ENCODE data around the gene RINL.

RINL gene

DNA sequence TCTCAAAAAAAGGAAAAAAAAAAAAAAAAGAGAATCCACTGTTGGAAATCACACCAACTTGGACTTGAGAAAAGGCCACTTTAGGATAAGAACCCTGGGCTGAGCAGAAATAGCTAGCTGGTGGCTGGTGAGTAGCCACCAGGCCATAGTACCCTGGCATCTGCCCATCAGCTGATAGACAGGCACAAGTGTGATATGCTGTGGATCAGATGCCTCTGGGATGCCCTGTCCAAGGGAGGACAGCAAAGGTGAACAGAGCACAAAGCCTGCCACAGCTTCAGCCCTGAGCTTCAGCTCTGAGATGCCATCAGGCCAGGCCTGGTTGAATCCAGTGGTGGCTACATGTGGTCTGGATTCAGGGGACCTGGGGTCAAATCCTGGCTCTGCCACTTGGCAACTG lies 12.6 kb upstream of the RINL start:
- no peak for TF ChIP-seq TCF12 (IDR thresholded peaks at IDR 0.05; ENCODE audit: low read depth)
- TF ChIP-seq, protein P1, sequence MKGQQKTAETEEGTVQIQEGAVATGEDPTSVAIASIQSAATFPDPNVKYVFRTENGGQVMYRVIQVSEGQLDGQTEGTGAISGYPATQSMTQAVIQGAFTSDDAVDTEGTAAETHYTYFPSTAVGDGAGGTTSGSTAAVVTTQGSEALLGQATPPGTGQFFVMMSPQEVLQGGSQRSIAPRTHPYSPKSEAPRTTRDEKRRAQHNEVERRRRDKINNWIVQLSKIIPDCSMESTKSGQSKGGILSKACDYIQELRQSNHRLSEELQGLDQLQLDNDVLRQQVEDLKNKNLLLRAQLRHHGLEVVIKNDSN (IDR thresholded peaks at IDR 0.05) = no peak
- no peak for TF ChIP-seq EP300 (IDR thresholded peaks at IDR 0.05; ENCODE audit: borderline replicate concordance)
- no peak for TF ChIP-seq CREB1 (IDR thresholded peaks at IDR 0.05; ENCODE audit: low read depth)
- TF ChIP-seq TEAD4 (IDR thresholded peaks at IDR 0.05) = no peak
- no peak for TF ChIP-seq FOXM1 (IDR thresholded peaks at IDR 0.05; ENCODE audit: borderline replicate concordance, low read depth)
- TF ChIP-seq NFIC (IDR thresholded peaks at IDR 0.05) = no peak
- TF ChIP-seq RAD21 (IDR thresholded peaks at IDR 0.05; ENCODE audit: low read depth) = no peak
- TF ChIP-seq ZBTB7A (IDR thresholded peaks at IDR 0.05; ENCODE audit: low read depth) = no peak
- TF ChIP-seq YY1 (IDR thresholded peaks at IDR 0.05; ENCODE audit: low read depth) = no peak
- TF ChIP-seq, protein P2, sequence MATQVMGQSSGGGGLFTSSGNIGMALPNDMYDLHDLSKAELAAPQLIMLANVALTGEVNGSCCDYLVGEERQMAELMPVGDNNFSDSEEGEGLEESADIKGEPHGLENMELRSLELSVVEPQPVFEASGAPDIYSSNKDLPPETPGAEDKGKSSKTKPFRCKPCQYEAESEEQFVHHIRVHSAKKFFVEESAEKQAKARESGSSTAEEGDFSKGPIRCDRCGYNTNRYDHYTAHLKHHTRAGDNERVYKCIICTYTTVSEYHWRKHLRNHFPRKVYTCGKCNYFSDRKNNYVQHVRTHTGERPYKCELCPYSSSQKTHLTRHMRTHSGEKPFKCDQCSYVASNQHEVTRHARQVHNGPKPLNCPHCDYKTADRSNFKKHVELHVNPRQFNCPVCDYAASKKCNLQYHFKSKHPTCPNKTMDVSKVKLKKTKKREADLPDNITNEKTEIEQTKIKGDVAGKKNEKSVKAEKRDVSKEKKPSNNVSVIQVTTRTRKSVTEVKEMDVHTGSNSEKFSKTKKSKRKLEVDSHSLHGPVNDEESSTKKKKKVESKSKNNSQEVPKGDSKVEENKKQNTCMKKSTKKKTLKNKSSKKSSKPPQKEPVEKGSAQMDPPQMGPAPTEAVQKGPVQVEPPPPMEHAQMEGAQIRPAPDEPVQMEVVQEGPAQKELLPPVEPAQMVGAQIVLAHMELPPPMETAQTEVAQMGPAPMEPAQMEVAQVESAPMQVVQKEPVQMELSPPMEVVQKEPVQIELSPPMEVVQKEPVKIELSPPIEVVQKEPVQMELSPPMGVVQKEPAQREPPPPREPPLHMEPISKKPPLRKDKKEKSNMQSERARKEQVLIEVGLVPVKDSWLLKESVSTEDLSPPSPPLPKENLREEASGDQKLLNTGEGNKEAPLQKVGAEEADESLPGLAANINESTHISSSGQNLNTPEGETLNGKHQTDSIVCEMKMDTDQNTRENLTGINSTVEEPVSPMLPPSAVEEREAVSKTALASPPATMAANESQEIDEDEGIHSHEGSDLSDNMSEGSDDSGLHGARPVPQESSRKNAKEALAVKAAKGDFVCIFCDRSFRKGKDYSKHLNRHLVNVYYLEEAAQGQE (IDR thresholded peaks at IDR 0.05; ENCODE audit: low read depth) = no peak
- TF ChIP-seq TAF1 (IDR thresholded peaks at IDR 0.05; ENCODE audit: low read depth) = no peak

DNA sequence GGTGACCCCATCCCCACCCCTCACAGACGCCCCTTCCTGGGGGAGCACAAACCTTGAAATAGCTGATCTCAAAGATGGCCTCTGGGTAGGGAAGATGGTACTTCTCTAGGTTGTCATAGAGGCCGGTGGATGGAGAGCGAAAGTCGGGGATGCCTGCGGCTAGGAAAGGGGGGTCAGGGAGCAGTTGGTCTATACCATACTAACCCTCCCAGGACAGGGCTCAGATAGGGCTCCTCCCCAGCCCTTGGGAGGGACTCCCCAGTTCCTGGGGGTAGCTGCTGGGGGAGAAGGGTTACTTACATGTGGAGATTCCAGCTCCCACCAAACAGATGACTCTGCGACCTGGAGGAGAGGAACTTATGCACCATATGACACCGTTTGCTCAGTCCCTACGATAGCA lies 11.7 kb upstream of the RINL start:
- TF ChIP-seq TEAD4 (IDR thresholded peaks at IDR 0.05) = no peak
- TF ChIP-seq NFIC (IDR thresholded peaks at IDR 0.05) = no peak
- TF ChIP-seq, protein P2 (IDR thresholded peaks at IDR 0.05; ENCODE audit: low read depth) = no peak
- TF ChIP-seq EGR1 (IDR thresholded peaks at IDR 0.05) = no peak
- TF ChIP-seq EP300 (IDR thresholded peaks at IDR 0.05; ENCODE audit: borderline replicate concordance) = no peak
- no peak for TF ChIP-seq ZBTB7A (IDR thresholded peaks at IDR 0.05; ENCODE audit: low read depth)
- TF ChIP-seq FOXM1 (IDR thresholded peaks at IDR 0.05; ENCODE audit: borderline replicate concordance, low read depth) = no peak
- no peak for TF ChIP-seq TCF12 (IDR thresholded peaks at IDR 0.05; ENCODE audit: low read depth)
- no peak for TF ChIP-seq YY1 (IDR thresholded peaks at IDR 0.05; ENCODE audit: low read depth)

DNA sequence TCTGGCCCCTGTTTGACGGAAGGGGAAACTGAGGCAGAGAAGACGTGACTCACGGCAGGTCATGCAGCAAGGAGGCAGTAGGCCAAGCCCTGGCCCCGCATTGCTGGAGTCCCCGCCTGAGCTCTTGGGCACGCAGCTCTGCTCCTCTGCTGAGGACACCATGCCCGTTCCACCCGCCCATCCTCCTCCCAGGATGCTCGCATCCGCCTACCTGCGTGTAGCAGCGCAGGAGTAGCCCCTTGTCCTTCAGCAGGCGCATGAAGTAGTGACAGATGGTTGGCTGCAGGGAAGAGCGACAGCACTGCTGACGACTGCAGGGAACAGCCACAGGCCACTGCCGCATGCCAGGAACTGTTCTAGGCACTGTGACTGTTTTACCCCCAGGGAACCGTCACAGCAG lies 10.8 kb upstream of the RINL start:
- TF ChIP-seq, protein P3, sequence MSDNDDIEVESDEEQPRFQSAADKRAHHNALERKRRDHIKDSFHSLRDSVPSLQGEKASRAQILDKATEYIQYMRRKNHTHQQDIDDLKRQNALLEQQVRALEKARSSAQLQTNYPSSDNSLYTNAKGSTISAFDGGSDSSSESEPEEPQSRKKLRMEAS (IDR thresholded peaks at IDR 0.05) = no peak
- TF ChIP-seq TCF12 (IDR thresholded peaks at IDR 0.05; ENCODE audit: low read depth) (no peak), EP300 (IDR thresholded peaks at IDR 0.05; ENCODE audit: borderline replicate concordance) (no peak), YY1 (IDR thresholded peaks at IDR 0.05; ENCODE audit: low read depth) (no peak), ZBTB7A (IDR thresholded peaks at IDR 0.05; ENCODE audit: low read depth) (no peak), FOXM1 (IDR thresholded peaks at IDR 0.05; ENCODE audit: borderline replicate concordance, low read depth) (no peak), NFIC (IDR thresholded peaks at IDR 0.05) (no peak), CEBPB (IDR thresholded peaks at IDR 0.05) (no peak), RAD21 (IDR thresholded peaks at IDR 0.05; ENCODE audit: low read depth) (no peak)
- TF ChIP-seq, protein P1 (IDR thresholded peaks at IDR 0.05) = no peak
- TF ChIP-seq, protein P2 (IDR thresholded peaks at IDR 0.05; ENCODE audit: low read depth) = no peak

DNA sequence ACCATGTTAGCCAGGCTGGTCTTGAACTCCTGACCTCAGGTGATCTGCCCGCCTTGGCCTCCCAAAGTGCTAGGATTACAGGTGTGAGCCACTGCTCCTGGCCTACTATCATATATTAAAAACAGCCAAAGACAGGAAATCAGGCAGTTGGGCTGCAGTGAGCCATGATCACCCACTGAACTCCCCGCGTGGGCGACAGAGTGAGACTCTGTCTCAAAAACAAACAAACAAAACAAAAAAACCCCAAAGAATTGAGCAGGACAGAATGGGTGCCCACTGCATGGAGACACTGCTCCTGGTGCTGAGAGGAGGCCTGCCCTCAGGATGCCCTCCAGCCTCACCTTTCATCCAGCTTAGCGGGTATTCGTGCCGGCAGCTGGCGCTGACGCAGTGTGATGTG lies 5.2 kb upstream of the RINL start:
- TF ChIP-seq, protein P1 (IDR thresholded peaks at IDR 0.05) = no peak
- TF ChIP-seq, protein P3 (IDR thresholded peaks at IDR 0.05) = no peak
- no peak for TF ChIP-seq CREB1 (IDR thresholded peaks at IDR 0.05; ENCODE audit: low read depth)
- no peak for TF ChIP-seq EP300 (IDR thresholded peaks at IDR 0.05; ENCODE audit: borderline replicate concordance)
- TF ChIP-seq TEAD4 (IDR thresholded peaks at IDR 0.05) = no peak
- TF ChIP-seq, protein P2 (IDR thresholded peaks at IDR 0.05; ENCODE audit: low read depth) = no peak
- TF ChIP-seq EGR1 (IDR thresholded peaks at IDR 0.05) = no peak
- no peak for TF ChIP-seq ZBTB7A (IDR thresholded peaks at IDR 0.05; ENCODE audit: low read depth)
- no peak for TF ChIP-seq NFIC (IDR thresholded peaks at IDR 0.05)
- TF ChIP-seq TAF1 (IDR thresholded peaks at IDR 0.05; ENCODE audit: low read depth) = no peak
- TF ChIP-seq RAD21 (IDR thresholded peaks at IDR 0.05; ENCODE audit: low read depth) = no peak
- TF ChIP-seq CEBPB (IDR thresholded peaks at IDR 0.05) = no peak
- TF ChIP-seq FOXM1 (IDR thresholded peaks at IDR 0.05; ENCODE audit: borderline replicate concordance, low read depth) = no peak
- TF ChIP-seq YY1 (IDR thresholded peaks at IDR 0.05; ENCODE audit: low read depth) = no peak
- no peak for TF ChIP-seq TCF12 (IDR thresholded peaks at IDR 0.05; ENCODE audit: low read depth)

Measured in Ishikawa (cell line).